Right ventricle myocardium inferior (tissue), 1 donor: ENCODE measurements around the gene CD5L. TPM values are rescaled to one million over a fixed set of nuclear protein-coding genes. Genes with fewer than 3 reads are reported as not detected.
A peak's percentile ranks its signal among the peaks of the same experiment; 100 is the strongest.

ENCODE experiments used
- ATAC-seq: fragments of 200-7000 bp; cut with Tn5 transposase; one replicate; pipeline ENCODE4 v1.9.1; 2020; ENCODE audit warnings: mild to moderate bottlenecking, moderate library complexity
- DNase-seq: peaks from one replicate; pipeline ENCODE4 v3.0.0; 2021; ENCODE audit errors: missing footprints
- intact Hi-C: fragments of 100-400 bp; cut with DNase I; formaldehyde crosslinking; loops from one replicate; pipeline ENCODE4 v1.11.0; 2022
- total RNA-seq: library from RNA; stranded (reverse); fragmentation: NEBNext Ultra II Directional; extraction: Animal tissue kit (Norgen Biotek cat#: 25700); gene quantifications from one replicate; pipeline ENCODE4 v1.2.1, GENCODE V29; 2021
- donor health status: DM: no; HTN: yes; CAD: no; lungs with severe emphysema.

The CD5L gene
- total RNA-seq, 1 donor from 2014 or later: 2.5 TPM

- ATAC-seq: no peak
- intact Hi-C loops: no loop called here
- no peak for DNase-seq
Observed at GRCh38 chr1:157820299-157820698, 21.3 kb downstream of the CD5L start.

- intact Hi-C loops: no loop called here
- DNase-seq: no peak
- no peak for ATAC-seq
Observed at GRCh38 chr1:157819896-157820295, 21.7 kb downstream of the CD5L start, which contains the start of gene FCRL1. Gene FCRL1 (minus strand): TSS chr1:157820120. CDS start chr1:157820037, 83 bp downstream.

- no peak for ATAC-seq
- intact Hi-C loops: no loop called here
- no peak for DNase-seq
Observed at GRCh38 chr1:157819215-157819614, 22.4 kb downstream of the CD5L start.

- DNase-seq (no peak), ATAC-seq (no peak)
- intact Hi-C loops: loop anchor here (2.0 kb wide), 1 partner anchor 28 kb away; the partner anchor contains the start of gene CD5L
Observed at GRCh38 chr1:157813269-157813668, 28.3 kb downstream of the CD5L start.

- DNase-seq (no peak), ATAC-seq (peak; percentile 5)
- intact Hi-C loops: no loop called here
Observed at GRCh38 chr1:157806431-157807149, 35.0 kb downstream of the CD5L start.

- DNase-seq (no peak), ATAC-seq (peak; percentile 42)
- intact Hi-C loops: no loop called here
Observed at GRCh38 chr1:157803851-157804250, 37.8 kb downstream of the CD5L start.

- intact Hi-C loops: no loop called here
- ATAC-seq: no peak
- DNase-seq: no peak
Observed at GRCh38 chr1:157799996-157800395, 41.6 kb downstream of the CD5L start.

- no peak for DNase-seq
- intact Hi-C loops: no loop called here
- no peak for ATAC-seq
Observed at GRCh38 chr1:157798211-157798610, 43.4 kb downstream of the CD5L start.

GRCh38 chr1:157785248-157785647 lies 56.4 kb downstream of the CD5L start:
- no peak for ATAC-seq
- intact Hi-C loops: no loop called here
- no peak for DNase-seq

GRCh38 chr1:157784801-157785200 lies 56.8 kb downstream of the CD5L start:
- ATAC-seq: no peak
- intact Hi-C loops: no loop called here
- DNase-seq: no peak

GRCh38 chr1:157782931-157783330 lies 58.7 kb downstream of the CD5L start:
- no peak for ATAC-seq
- DNase-seq: no peak
- intact Hi-C loops: no loop called here

- intact Hi-C loops: no loop called here
- DNase-seq (no peak), ATAC-seq (no peak)
Observed at GRCh38 chr1:157781048-157781447, 60.6 kb downstream of the CD5L start.

Other genes starting within 250 kb of the CD5L start
- not detected for gene FCRL4, start 243.7 kb downstream of the CD5L start, total RNA-seq
- 0.24 TPM for gene FCRL3, start 141.0 kb downstream of the CD5L start, total RNA-seq
- not detected for gene FCRL2, start 64.7 kb downstream of the CD5L start, total RNA-seq
- not detected for gene FCRL1, start 21.7 kb downstream of the CD5L start, total RNA-seq
- gene KIRREL1, start 151.8 kb upstream of the CD5L start, total RNA-seq: 11.3 TPM